HG03575 (cell line): Measurements from ENCODE around the gene CORO2B.

ENCODE experiments used
- ATAC-seq: cut with Tn5 transposase; IDR thresholded peaks from one replicate; pipeline ENCODE4 v1.9.1; 2021; ENCODE audit not compliant: unreplicated experiment, insufficient number of reproducible peaks, low FRiP score; ENCODE audit errors: extremely low read depth

The CORO2B gene

DNA sequence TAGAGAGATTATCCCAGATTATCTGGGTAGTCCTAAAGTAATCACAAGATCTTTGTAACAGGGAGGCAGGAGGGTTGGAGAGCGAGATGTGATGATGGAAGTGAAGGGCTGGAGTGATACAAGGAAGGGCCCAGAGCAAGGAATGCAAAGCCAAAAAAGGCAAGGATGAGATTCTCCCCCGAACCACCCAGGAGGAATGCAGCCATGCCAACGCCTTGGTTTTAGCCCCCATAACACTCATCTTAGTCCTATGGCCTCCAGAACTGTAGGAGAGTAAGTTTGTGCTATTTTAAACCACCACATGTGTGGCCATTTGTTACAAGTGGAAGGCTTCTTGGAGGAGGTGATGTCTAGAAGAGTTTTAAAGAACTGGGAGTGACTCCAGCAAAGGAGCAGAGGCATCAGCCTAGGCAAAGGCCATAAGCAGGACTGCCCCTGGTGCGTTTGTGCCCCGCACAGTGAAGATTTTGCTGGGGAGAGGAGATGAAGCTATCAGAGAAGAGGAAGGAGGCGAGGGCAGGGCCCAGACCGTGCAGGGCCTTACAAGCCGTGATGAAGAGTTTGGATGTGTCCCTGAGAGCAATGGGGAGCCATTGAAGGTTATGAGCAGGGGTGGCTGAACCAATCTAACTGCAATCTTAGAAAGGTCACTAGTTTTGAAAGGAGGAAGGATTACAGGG is 25.3 kb upstream of the CORO2B start:
- ATAC-seq: no peak

DNA sequence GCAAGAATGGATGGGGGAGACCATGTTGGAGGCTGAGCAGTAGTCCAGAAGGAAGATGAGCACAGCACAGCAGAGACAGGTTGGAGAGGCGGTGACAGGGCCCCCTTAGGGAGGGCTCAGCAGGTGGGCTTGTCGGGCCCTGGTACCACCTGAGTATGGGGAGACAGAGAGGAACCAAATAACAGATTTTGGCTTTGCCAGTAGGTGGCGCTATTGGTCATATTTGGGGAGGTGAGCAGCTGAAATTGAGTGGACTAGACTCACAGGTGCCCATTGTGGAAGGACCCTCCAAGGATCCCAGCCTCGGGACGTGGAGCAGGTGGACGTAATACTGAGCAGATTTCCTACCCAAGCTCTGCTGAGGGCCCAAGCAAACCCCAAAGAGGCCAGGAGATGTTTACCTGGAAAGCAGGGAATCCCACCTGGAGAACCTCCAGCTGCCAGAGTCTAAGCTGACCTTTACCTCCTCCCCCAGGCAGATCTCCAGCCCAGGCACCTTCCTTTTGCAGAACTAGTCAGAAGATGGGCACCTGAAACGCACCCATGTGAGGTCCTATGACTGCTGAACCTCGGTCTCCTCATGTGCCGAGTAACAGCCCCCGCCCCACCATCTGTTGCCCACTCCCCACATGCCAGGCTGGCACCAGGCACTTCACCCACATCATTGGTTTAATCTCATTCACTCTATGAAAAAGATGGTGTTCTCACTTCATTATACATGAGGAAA is 24.6 kb upstream of the CORO2B start:
- no peak for ATAC-seq

DNA sequence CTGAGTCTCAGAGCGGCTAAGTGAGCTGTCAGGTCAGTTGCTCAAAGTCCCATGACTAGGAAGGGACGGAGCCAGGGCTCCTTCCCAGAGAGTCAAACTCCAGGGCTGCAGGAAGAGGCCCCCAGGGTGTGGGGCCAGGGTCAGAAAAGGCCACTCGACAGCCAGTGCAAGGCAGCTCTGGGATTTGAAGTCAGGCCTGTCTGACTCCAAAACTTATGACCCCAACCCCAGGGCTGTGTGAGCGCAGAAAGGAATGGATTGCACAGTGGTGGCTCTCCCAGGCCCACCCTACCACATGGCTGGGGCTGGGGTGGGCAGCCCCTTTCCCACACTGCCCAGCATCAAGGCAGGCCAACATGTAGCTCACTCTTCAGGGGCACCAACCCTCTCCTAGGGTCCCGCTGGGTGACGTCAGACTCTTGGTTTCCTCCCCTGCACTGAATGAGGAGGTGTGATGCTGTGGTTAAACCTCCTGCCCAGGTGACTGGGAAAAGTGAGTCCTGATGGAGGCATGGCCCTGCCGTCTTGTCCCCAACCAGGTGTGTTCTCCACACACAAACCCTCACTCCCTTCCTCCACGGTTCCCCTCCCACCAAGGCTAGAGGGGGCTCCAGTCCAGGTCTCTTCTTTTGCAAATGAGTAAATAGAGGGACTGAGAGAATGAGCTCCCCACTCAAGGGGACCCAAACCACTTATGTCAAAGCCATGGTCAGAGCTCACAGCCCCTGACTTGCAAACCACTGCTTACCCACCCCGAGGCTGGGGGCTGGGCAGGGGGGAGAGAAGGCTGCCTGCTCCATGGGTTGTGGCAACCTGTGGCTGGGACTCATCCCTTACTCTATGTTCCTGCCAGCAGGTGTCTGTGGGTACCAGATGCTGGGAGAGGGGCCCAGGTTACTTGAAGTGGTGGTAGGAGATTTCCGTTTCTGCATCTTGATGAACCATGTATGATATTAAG is 23.8 kb upstream of the CORO2B start:
- ATAC-seq: no peak

DNA sequence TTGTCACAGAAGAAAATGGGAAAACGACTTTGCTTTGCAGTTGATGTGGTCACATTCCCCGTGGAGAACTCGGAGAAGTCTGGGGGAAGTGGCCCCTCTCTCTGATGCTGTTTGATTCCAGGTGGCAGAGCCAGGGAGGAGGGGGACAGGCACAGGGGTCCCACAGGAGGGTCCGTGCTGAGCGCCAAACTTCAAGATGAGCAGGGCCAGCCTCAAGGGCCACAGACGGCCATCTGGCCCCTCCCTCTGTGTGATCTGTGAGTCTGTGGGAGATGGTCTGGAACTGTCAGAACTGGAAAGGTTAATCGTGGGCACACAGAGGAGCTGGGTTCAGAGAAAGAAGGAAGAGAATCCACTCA is 23.1 kb upstream of the CORO2B start:
- ATAC-seq: no peak

DNA sequence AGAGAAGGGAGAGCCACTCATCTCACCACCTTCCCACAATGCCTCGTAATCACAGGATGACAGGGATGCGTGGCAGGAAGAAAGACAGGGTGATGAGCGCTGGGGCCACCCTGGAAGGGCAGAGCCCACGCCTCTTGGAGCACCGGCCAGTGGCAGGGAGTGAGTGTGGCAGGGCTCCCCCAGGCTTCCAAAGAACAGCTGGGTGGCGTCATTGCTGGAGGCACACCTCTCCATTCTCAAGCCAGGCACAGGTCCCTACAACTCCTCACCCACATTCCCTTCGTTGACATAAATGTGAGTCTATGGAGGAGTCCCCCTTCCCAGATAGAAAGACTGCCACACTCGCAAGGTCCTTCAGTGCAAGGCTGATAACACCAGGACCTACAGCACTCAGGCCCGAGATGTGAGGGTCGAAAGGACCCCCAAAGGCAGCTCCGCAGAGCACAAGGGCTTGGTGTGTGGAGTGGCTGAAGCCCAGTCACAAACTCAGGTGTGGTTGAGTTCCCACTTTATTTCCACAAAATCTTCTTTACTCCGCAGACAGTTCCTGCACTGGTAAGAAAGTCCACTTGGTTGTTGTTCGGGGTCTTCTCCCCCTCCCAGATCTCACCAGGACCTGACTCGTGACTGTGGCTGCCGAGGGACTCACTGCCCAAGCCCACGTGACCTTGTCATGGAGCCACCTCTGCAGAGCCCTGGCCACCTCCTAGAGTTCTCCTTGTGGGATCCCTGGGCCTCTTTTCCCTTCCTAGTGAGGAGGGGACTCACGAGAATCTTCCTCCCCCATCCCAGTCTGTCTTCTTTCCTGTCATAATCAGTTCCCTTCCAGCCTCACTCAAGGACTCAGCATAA is 22.4 kb upstream of the CORO2B start:
- no peak for ATAC-seq

GRCh38 chr15:68557469-68558317 is 21.1 kb upstream of the CORO2B start:
- no peak for ATAC-seq

DNA sequence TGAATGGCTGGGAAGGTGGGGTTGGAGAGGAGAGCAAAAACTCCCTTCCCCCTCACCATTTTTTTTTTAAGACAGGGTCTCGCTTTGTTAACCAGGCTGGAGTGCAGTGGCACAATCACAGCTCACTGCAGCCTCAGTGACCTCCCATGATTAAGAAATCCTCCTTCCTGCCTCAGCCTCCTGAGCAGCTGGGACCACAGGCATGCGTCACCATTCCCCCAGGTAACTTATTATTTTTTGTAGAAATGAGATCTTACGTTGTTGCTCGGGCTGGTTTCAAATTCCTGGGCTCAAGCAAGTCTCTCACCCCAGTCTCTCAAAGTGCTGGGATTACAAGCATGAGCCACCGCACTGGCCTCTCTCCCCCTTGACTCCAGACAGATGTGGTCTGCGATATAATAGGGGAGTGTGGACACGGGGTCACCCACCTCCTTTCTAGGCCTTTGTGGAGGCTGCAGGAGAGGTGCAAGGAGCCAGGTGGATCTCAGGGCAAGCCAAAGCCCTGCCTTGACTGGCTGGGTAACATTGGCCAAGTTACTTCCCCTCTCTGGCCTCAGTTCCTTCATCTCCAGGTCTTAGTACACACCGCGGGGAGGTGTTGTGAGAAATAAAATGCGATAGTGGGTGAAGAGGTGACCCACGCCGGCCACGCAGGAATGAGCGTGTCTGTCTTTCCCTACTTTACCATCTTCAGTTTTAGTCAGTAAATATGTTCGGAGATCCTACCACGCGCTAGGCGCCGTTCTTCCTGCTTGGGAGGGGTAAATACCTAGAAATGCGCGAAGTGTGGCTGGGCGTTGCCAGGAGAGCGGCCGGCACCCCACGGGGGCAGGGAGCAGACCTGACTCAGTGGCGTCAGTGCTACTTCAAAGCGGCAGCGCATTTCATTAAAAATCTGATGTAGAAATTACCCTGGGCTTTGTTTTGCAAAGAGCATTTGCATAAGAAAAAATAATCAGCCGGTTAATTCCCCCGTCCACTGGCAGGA is 20.2 kb upstream of the CORO2B start:
- ATAC-seq: no peak

- no peak for ATAC-seq
Measured at GRCh38 chr15:68559345-68560310, 19.2 kb upstream of the CORO2B start.

- ATAC-seq: no peak
Measured at GRCh38 chr15:68560501-68561113, 18.2 kb upstream of the CORO2B start.

- ATAC-seq: no peak
Measured at GRCh38 chr15:68561171-68561900, 17.5 kb upstream of the CORO2B start.

- ATAC-seq: no peak
Measured at GRCh38 chr15:68561901-68562300, 16.9 kb upstream of the CORO2B start.

GRCh38 chr15:68564173-68564572 is 14.6 kb upstream of the CORO2B start:
- no peak for ATAC-seq

GRCh38 chr15:68565234-68565633 is 13.6 kb upstream of the CORO2B start:
- no peak for ATAC-seq

DNA sequence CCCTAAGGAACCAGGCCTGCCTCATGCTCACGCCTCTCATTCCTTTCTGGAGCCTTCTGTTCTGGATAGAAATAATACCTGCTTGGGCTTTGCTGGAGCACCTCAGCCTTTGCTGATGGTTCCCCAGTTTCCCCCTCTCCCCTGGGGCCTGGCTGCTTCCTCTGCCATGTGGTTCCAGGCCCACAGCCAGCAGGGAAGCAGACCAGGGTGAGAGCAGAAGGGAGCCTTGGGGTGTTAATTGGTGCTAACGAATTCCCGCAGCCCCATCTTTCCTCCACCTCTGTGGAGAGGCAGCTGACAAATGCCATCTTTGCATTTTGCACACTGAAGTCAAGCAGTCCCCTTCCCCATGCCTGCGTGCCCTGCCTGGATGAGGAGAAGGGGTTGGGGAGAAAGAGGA is 13.1 kb upstream of the CORO2B start:
- ATAC-seq: no peak

GRCh38 chr15:68566377-68566954 is 12.3 kb upstream of the CORO2B start:
- no peak for ATAC-seq
